HEK293 (cell line): ENCODE data around the gene WDR48.

Source experiments
- CTCF ChIA-PET: fragments of 350-600 bp; formaldehyde crosslinking; extraction: SDS; loops from one replicate; lab custom pipeline; 2021; ENCODE audit warnings: antibody characterized with exemption; lab: Yijun Ruan, JAX
- POLR2A ChIA-PET: fragments of 300-600 bp; formaldehyde crosslinking; extraction: SDS; loops from one replicate; lab custom pipeline; 2020; ENCODE audit warnings: antibody characterized with exemption, inconsistent platforms; lab: Yijun Ruan, JAX
- H3K27ac ChIP-seq: fragments of 200-500 bp; sonication (Bioruptor generic); 2 replicates; pipeline ENCODE4 v1.5.1; 2014; ENCODE audit warnings: low read depth, low read length, control low read depth, inconsistent platforms; ENCODE audit errors: extremely low read depth
- H3K36me3 ChIP-seq, 2 experiments: fragments of 200-500 bp in 1 of 2; sonication (Bioruptor generic) in 1 of 2; 1 replicate in 1 of 2; 2 replicates in 1 of 2; pipeline ENCODE4 v1.5.1; 2014 to 2017; ENCODE audit warnings: inconsistent platforms in 2 of 2, low read length in 2 of 2; ENCODE audit not compliant: control insufficient read depth in 2 of 2, insufficient read depth in 1 of 2
- H3K4me1 ChIP-seq: fragments of 200-500 bp; sonication (Bioruptor generic); 2 replicates; pipeline ENCODE4 v1.5.1; 2014; ENCODE audit warnings: mild to moderate bottlenecking, low read length, inconsistent platforms; ENCODE audit not compliant: control insufficient read depth, insufficient read depth
- H3K4me3 ChIP-seq: 2 replicates; pipeline ENCODE4 v1.5.1; 2011; ENCODE audit warnings: low read depth, mild to moderate bottlenecking, control low read depth, low read length, moderate library complexity
- H3K9me3 ChIP-seq: fragments of 200-500 bp; sonication (Bioruptor generic); 2 replicates; pipeline ENCODE4 v1.5.1; 2014; ENCODE audit warnings: low read depth, low read length, inconsistent platforms; ENCODE audit not compliant: control insufficient read depth, insufficient read depth
- BCL11A ChIP-seq: fragments of 450-650 bp; formaldehyde crosslinking; IDR thresholded peaks from 2 replicates; pipeline ENCODE4 v1.5.1; 2016; ENCODE audit warnings: low read depth, missing biosample characterization, missing genetic modification characterization
- KLF10 ChIP-seq: fragments of 450-650 bp; IDR thresholded peaks from 2 replicates; pipeline ENCODE4 v1.5.1; 2018; ENCODE audit warnings: missing biosample characterization, mild to moderate bottlenecking, missing genetic modification characterization
- KLF7 ChIP-seq: fragments of 450-650 bp; formaldehyde crosslinking; IDR thresholded peaks from 2 replicates; pipeline ENCODE4 v1.5.1; 2016; ENCODE audit warnings: missing biosample characterization, missing genetic modification characterization, borderline replicate concordance
- MZF1 ChIP-seq: fragments of 450-650 bp; formaldehyde crosslinking; IDR thresholded peaks from 2 replicates; pipeline ENCODE4 v1.5.1; 2017; ENCODE audit warnings: missing biosample characterization, missing genetic modification characterization, borderline replicate concordance
- ZBTB17 ChIP-seq: fragments of 450-650 bp; formaldehyde crosslinking; IDR thresholded peaks from 2 replicates; pipeline ENCODE4 v1.5.1; 2016; ENCODE audit warnings: missing biosample characterization, missing genetic modification characterization
- ZFHX2 ChIP-seq: fragments of 450-650 bp; formaldehyde crosslinking; conservative IDR thresholded peaks from 2 replicates; pipeline ENCODE4 v1.5.1; 2016; ENCODE audit warnings: missing biosample characterization, missing genetic modification characterization
- ZNF132 ChIP-seq: fragments of 450-650 bp; formaldehyde crosslinking; IDR thresholded peaks from 2 replicates; pipeline ENCODE4 v1.5.1; 2017; ENCODE audit warnings: missing biosample characterization, missing genetic modification characterization, borderline replicate concordance
- ZNF211 ChIP-seq: fragments of 450-650 bp; formaldehyde crosslinking; IDR thresholded peaks from 2 replicates; pipeline ENCODE4 v1.5.1; 2016; ENCODE audit warnings: low read depth, missing biosample characterization, missing genetic modification characterization
- ZNF621 ChIP-seq: fragments of 450-650 bp; formaldehyde crosslinking; IDR thresholded peaks from 2 replicates; pipeline ENCODE4 v1.5.1; 2017; ENCODE audit warnings: missing biosample characterization, missing genetic modification characterization
- ZNF707 ChIP-seq: fragments of 450-650 bp; formaldehyde crosslinking; IDR thresholded peaks from 2 replicates; pipeline ENCODE4 v1.5.1; 2016; ENCODE audit warnings: missing biosample characterization, missing genetic modification characterization
- ZNF792 ChIP-seq: fragments of 450-650 bp; formaldehyde crosslinking; IDR thresholded peaks from 2 replicates; pipeline ENCODE4 v1.5.1; 2016; ENCODE audit warnings: missing biosample characterization, missing genetic modification characterization
- TF ChIP-seq, protein P1 (sequence below): fragments of 450-650 bp; formaldehyde crosslinking; IDR thresholded peaks from 2 replicates; pipeline ENCODE4 v1.5.1; 2016; ENCODE audit warnings: missing biosample characterization, missing genetic modification characterization
- TF ChIP-seq, protein P2 (sequence below): fragments of 450-650 bp; formaldehyde crosslinking; IDR thresholded peaks from 2 replicates; pipeline ENCODE4 v1.5.1; 2017; ENCODE audit warnings: missing biosample characterization, missing genetic modification characterization
- TF ChIP-seq, protein P3 (sequence below): fragments of 450-650 bp; formaldehyde crosslinking; IDR thresholded peaks from 2 replicates; pipeline ENCODE4 v1.5.1; 2016; ENCODE audit warnings: missing biosample characterization, missing genetic modification characterization, borderline replicate concordance
- TF ChIP-seq, protein P4 (sequence below): fragments of 450-650 bp; formaldehyde crosslinking; IDR thresholded peaks from 2 replicates; pipeline ENCODE4 v1.5.1; 2017; ENCODE audit warnings: missing biosample characterization, missing genetic modification characterization

Gene WDR48

GRCh38 chr3:39113291-39113690, 61.5 kb downstream of the WDR48 start:
- ChIA-PET CTCF (interaction anchor here (0.6 kb wide), 1 partner anchor 175 kb away, joined by 3 read pairs; no protein-coding TSS in a partner anchor), POLR2A (no interaction called here)
- H3K9me3 ChIP-seq = no peaks in the 10 kb centered on the region
- no peaks in the 10 kb centered on the region for H3K4me1 ChIP-seq
- TF ChIP-seq ZNF211 (tag by site-specific recombination) = no peak
- TF ChIP-seq ZNF132 = no peak
- TF ChIP-seq ZBTB17 (tag by site-specific recombination) = no peak
- TF ChIP-seq ZNF707 (tag by site-specific recombination) = no peak
- TF ChIP-seq, protein P1, sequence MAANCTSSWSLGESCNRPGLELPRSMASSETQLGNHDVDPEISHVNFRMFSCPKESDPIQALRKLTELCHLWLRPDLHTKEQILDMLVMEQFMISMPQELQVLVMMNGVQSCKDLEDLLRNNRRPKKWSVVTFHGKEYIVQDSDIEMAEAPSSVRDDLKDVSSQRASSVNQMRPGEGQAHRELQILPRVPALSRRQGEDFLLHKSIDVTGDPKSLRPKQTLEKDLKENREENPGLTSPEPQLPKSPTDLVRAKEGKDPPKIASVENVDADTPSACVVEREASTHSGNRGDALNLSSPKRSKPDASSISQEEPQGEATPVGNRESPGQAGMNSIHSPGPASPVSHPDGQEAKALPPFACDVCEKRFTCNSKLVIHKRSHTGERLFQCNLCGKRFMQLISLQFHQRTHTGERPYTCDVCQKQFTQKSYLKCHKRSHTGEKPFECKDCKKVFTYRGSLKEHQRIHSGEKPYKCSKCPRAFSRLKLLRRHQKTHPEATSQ (tag by site-specific recombination) = no peak
- no peak for TF ChIP-seq ZNF621 (tag by site-specific recombination)
- no peak for TF ChIP-seq ZNF792
- TF ChIP-seq, protein P2, sequence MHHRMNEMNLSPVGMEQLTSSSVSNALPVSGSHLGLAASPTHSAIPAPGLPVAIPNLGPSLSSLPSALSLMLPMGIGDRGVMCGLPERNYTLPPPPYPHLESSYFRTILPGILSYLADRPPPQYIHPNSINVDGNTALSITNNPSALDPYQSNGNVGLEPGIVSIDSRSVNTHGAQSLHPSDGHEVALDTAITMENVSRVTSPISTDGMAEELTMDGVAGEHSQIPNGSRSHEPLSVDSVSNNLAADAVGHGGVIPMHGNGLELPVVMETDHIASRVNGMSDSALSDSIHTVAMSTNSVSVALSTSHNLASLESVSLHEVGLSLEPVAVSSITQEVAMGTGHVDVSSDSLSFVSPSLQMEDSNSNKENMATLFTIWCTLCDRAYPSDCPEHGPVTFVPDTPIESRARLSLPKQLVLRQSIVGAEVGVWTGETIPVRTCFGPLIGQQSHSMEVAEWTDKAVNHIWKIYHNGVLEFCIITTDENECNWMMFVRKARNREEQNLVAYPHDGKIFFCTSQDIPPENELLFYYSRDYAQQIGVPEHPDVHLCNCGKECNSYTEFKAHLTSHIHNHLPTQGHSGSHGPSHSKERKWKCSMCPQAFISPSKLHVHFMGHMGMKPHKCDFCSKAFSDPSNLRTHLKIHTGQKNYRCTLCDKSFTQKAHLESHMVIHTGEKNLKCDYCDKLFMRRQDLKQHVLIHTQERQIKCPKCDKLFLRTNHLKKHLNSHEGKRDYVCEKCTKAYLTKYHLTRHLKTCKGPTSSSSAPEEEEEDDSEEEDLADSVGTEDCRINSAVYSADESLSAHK (tag by site-specific recombination) = no peak
- no peak for TF ChIP-seq BCL11A (tag by site-specific recombination)
- TF ChIP-seq MZF1 = no peak
- TF ChIP-seq, protein P3, sequence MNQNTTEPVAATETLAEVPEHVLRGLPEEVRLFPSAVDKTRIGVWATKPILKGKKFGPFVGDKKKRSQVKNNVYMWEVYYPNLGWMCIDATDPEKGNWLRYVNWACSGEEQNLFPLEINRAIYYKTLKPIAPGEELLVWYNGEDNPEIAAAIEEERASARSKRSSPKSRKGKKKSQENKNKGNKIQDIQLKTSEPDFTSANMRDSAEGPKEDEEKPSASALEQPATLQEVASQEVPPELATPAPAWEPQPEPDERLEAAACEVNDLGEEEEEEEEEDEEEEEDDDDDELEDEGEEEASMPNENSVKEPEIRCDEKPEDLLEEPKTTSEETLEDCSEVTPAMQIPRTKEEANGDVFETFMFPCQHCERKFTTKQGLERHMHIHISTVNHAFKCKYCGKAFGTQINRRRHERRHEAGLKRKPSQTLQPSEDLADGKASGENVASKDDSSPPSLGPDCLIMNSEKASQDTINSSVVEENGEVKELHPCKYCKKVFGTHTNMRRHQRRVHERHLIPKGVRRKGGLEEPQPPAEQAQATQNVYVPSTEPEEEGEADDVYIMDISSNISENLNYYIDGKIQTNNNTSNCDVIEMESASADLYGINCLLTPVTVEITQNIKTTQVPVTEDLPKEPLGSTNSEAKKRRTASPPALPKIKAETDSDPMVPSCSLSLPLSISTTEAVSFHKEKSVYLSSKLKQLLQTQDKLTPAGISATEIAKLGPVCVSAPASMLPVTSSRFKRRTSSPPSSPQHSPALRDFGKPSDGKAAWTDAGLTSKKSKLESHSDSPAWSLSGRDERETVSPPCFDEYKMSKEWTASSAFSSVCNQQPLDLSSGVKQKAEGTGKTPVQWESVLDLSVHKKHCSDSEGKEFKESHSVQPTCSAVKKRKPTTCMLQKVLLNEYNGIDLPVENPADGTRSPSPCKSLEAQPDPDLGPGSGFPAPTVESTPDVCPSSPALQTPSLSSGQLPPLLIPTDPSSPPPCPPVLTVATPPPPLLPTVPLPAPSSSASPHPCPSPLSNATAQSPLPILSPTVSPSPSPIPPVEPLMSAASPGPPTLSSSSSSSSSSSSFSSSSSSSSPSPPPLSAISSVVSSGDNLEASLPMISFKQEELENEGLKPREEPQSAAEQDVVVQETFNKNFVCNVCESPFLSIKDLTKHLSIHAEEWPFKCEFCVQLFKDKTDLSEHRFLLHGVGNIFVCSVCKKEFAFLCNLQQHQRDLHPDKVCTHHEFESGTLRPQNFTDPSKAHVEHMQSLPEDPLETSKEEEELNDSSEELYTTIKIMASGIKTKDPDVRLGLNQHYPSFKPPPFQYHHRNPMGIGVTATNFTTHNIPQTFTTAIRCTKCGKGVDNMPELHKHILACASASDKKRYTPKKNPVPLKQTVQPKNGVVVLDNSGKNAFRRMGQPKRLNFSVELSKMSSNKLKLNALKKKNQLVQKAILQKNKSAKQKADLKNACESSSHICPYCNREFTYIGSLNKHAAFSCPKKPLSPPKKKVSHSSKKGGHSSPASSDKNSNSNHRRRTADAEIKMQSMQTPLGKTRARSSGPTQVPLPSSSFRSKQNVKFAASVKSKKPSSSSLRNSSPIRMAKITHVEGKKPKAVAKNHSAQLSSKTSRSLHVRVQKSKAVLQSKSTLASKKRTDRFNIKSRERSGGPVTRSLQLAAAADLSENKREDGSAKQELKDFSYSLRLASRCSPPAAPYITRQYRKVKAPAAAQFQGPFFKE = no peak
- TF ChIP-seq, protein P4, sequence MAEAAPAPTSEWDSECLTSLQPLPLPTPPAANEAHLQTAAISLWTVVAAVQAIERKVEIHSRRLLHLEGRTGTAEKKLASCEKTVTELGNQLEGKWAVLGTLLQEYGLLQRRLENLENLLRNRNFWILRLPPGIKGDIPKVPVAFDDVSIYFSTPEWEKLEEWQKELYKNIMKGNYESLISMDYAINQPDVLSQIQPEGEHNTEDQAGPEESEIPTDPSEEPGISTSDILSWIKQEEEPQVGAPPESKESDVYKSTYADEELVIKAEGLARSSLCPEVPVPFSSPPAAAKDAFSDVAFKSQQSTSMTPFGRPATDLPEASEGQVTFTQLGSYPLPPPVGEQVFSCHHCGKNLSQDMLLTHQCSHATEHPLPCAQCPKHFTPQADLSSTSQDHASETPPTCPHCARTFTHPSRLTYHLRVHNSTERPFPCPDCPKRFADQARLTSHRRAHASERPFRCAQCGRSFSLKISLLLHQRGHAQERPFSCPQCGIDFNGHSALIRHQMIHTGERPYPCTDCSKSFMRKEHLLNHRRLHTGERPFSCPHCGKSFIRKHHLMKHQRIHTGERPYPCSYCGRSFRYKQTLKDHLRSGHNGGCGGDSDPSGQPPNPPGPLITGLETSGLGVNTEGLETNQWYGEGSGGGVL (tag by site-specific recombination) = no peak
- no peak for TF ChIP-seq KLF7 (tag by site-specific recombination)
- TF ChIP-seq ZFHX2 (tag by site-specific recombination) = no peak
- no peak for TF ChIP-seq KLF10
- no peaks in the 10 kb centered on the region for H3K36me3 ChIP-seq
- no peak overlapping the region for H3K27ac ChIP-seq
- H3K4me3 ChIP-seq = no peak overlapping the region
